Progenitor cell of endocrine pancreas (in vitro differentiated cells): ENCODE measurements around the gene ZCCHC3. TPM values are rescaled to one million over a fixed set of nuclear protein-coding genes. Genes with fewer than 3 reads are reported as not detected.

Experiments used
- DNase-seq: peaks from one replicate; pipeline ENCODE4 v3.0.0; 2021; ENCODE audit warnings: low spot score; ENCODE audit not compliant: unreplicated experiment
- H3K27ac Mint-ChIP-seq: 2 replicates; pipeline ENCODE4 v1.8.0; 2021; ENCODE audit warnings: mild to moderate bottlenecking, moderate library complexity, mixed read lengths
- H3K27me3 Mint-ChIP-seq: 2 replicates; pipeline ENCODE4 v1.8.0; 2021; ENCODE audit warnings: mixed read lengths
- H3K36me3 Mint-ChIP-seq: 2 replicates; pipeline ENCODE4 v1.8.0; 2022; ENCODE audit warnings: mixed read lengths; ENCODE audit not compliant: insufficient read depth
- H3K4me1 Mint-ChIP-seq: 2 replicates; pipeline ENCODE4 v1.8.0; 2021; ENCODE audit warnings: low read depth, mixed read lengths
- H3K4me3 Mint-ChIP-seq: 2 replicates; pipeline ENCODE4 v1.8.0; 2021; ENCODE audit warnings: low read depth, mild to moderate bottlenecking, moderate library complexity, mixed read lengths
- H3K9me3 Mint-ChIP-seq: 2 replicates; pipeline ENCODE4 v1.8.0; 2021; ENCODE audit warnings: low read depth, mixed read lengths
- total RNA-seq: library from RNA; stranded (reverse); gene quantifications from 2 replicates; pipeline ENCODE4 v1.2.1, GENCODE V29; 2021
- TF ChIP-seq, protein P1 (sequence below): fragments of 200-600 bp; sonication (generic); IDR thresholded peaks from one replicate; pipeline ENCODE4 v1.5.0; 2021; ENCODE audit warnings: antibody characterized with exemption, mild to moderate bottlenecking; ENCODE audit not compliant: unreplicated experiment

ZCCHC3 gene
- total RNA-seq, 1 donor from 2014 or later, result 31.2 TPM

- DNase-seq, result no peak
- peaks cover 5% of the 10 kb centered on the region for H3K4me1 Mint-ChIP-seq
- TF ChIP-seq, protein P1, sequence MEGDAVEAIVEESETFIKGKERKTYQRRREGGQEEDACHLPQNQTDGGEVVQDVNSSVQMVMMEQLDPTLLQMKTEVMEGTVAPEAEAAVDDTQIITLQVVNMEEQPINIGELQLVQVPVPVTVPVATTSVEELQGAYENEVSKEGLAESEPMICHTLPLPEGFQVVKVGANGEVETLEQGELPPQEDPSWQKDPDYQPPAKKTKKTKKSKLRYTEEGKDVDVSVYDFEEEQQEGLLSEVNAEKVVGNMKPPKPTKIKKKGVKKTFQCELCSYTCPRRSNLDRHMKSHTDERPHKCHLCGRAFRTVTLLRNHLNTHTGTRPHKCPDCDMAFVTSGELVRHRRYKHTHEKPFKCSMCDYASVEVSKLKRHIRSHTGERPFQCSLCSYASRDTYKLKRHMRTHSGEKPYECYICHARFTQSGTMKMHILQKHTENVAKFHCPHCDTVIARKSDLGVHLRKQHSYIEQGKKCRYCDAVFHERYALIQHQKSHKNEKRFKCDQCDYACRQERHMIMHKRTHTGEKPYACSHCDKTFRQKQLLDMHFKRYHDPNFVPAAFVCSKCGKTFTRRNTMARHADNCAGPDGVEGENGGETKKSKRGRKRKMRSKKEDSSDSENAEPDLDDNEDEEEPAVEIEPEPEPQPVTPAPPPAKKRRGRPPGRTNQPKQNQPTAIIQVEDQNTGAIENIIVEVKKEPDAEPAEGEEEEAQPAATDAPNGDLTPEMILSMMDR, result no peak
- H3K36me3 Mint-ChIP-seq, result no peaks in the 10 kb centered on the region
- no peaks in the 10 kb centered on the region for H3K9me3 Mint-ChIP-seq
- H3K4me3 Mint-ChIP-seq, result no peak overlapping the region
- no peaks in the 10 kb centered on the region for H3K27me3 Mint-ChIP-seq
- no peak overlapping the region for H3K27ac Mint-ChIP-seq
Observed at GRCh38 chr20:313948-314347, 16.6 kb downstream of the ZCCHC3 start.

DNA sequence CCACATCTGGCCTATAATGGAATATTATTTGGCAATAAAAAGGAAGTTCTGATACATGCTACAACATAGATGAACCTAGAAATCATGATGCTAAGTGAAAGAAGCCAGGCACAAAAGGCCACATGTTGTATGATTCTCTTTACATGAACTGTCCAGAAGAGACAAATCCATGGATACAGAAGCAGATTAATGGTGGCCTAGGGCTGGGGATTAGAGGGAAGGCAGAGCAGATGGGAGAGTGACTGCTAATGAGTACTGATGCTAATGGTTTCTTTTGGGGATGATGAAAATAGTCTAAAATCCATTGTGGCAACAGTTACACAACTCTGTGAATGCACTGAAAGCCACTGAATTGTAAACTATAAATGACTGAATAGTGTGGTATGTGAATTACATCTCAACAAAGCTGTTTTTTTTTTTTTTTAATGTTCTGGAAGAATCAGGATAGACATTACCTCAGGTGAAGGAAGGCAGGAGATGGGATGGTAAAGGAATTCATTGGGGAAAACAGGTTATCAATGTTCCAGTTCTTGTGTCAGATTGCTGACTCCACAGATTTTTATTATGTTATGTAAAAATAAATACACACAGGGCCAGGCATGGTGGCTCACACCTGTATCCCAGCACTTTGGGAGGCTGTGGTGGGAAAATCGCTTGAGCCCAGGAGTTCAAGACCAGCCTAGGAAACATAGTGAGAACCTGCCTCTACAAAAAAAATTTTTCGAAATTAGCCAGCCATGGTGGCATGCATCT is 19.1 kb downstream of the ZCCHC3 start:
- TF ChIP-seq, protein P1, result no peak
- H3K36me3 Mint-ChIP-seq, result peaks cover 4% of the 10 kb centered on the region
- peaks cover 4% of the 10 kb centered on the region for H3K27me3 Mint-ChIP-seq
- no peak for DNase-seq
- no peaks in the 10 kb centered on the region for H3K4me1 Mint-ChIP-seq
- H3K4me3 Mint-ChIP-seq, result no peak overlapping the region
- no peaks in the 10 kb centered on the region for H3K9me3 Mint-ChIP-seq
- no peak overlapping the region for H3K27ac Mint-ChIP-seq

- DNase-seq, result peak; percentile 82
- Mint-ChIP-seq H3K4me1 (peaks cover 15% of the 10 kb centered on the region), H3K36me3 (peaks cover 6% of the 10 kb centered on the region), H3K9me3 (no peaks in the 10 kb centered on the region), H3K27ac (peak overlapping the region; percentile 98), H3K4me3 (peak overlapping the region; percentile 87), H3K27me3 (peaks cover 9% of the 10 kb centered on the region)
- TF ChIP-seq, protein P1, result peak; percentile 50
Observed at GRCh38 chr20:324177-325044, 27.0 kb downstream of the ZCCHC3 start.

DNA sequence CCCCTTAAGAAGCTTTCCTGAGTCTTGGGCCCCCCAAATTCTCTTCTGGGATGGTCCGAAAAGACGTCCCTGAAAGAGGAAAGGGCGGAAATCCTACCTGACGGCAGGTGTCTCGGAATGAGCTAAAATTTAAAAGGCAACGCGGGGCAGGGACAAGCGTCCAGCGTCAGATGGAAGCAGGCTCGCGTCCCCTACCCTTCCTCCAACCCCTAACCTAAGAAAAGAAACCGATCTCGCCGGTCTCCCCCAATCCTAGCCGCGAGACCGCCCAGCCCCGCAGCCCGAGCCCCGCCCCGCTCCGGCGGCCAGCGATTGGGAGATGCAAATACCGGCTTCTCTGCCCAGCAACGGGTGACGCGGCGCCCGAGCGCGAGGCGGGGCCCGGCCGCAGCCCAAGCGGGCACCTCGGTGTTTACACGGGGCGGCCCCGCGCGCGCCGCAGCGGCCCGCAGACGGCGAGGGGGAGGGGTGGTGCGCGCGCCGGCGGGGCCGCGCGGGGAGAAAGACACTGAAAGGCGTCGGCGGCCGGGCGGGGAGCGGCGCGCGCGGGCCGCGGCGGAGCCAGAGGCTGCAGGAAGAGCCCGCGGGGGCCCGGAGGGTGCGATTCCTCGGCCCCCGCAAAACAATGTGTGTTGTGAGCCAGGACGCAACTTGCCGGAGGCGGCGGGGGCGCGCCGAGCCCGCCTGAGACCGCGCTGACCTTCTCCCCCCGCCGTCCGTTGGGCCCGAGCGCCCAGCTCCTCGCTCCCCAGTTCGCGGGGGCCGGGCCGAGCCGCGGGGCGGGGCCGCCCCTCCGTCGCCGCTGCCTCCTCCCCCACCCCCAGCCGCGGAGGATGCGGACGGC is 27.9 kb downstream of the ZCCHC3 start, which contains the start of gene SOX12:
Gene SOX12 (plus strand): TSS at position 508 of the 844 bp plus-strand sequence. CDS start 373 bp downstream, outside the sequence.
- no peaks in the 10 kb centered on the region for H3K9me3 Mint-ChIP-seq
- peaks cover 21% of the 10 kb centered on the region for H3K4me1 Mint-ChIP-seq
- peak within 1 kb of the TSS; percentile 89 for H3K4me3 Mint-ChIP-seq
- peak; percentile 99 for DNase-seq
- peak within 1 kb of the TSS; percentile 98 for H3K27ac Mint-ChIP-seq
- TF ChIP-seq, protein P1, result no peak
- peaks cover 9% of the 10 kb centered on the region for H3K27me3 Mint-ChIP-seq
- peaks cover 6% of the 10 kb centered on the region for H3K36me3 Mint-ChIP-seq
